RWPE2 (cell line): Measurements from ENCODE around the gene FASLG.

ENCODE experiments used
- ATAC-seq: fragments of 200-7000 bp; cut with Tn5 transposase; 3 replicates; pipeline ENCODE4 v1.9.1; 2021; ENCODE audit warnings: low read depth
- DNase-seq: peaks from one replicate; pipeline ENCODE4 v3.0.0-alpha.2; 2020; ENCODE audit warnings: low spot score
- H3K27ac ChIP-seq: fragments of 450-650 bp; 2 replicates; pipeline ENCODE4 v1.5.1; 2017; ENCODE audit warnings: mild to moderate bottlenecking; ENCODE audit not compliant: poor library complexity, severe bottlenecking
- H3K27me3 ChIP-seq: fragments of 250-450 bp; sonication (Bioruptor Pico); 2 replicates; pipeline ENCODE4 v1.5.1; 2021; ENCODE audit warnings: mild to moderate bottlenecking, moderate library complexity; ENCODE audit not compliant: insufficient read depth, poor library complexity, severe bottlenecking
- H3K36me3 ChIP-seq: fragments of 250-450 bp; sonication (Bioruptor Pico); 2 replicates; pipeline ENCODE4 v1.5.1; 2020; ENCODE audit warnings: low read depth, mild to moderate bottlenecking, moderate library complexity
- H3K4me1 ChIP-seq: fragments of 250-450 bp; sonication (Bioruptor Pico); 2 replicates; pipeline ENCODE4 v1.5.1; 2021; ENCODE audit warnings: mild to moderate bottlenecking, moderate library complexity; ENCODE audit not compliant: insufficient read depth, poor library complexity, severe bottlenecking
- H3K4me3 ChIP-seq: fragments of 250-450 bp; sonication (Bioruptor Pico); 2 replicates; pipeline ENCODE4 v1.5.1; 2021; ENCODE audit warnings: mild to moderate bottlenecking, moderate library complexity; ENCODE audit not compliant: severe bottlenecking
- H3K9me3 ChIP-seq: fragments of 250-450 bp; sonication (Bioruptor Pico); 2 replicates; pipeline ENCODE4 v1.5.1; 2021; ENCODE audit warnings: mild to moderate bottlenecking, moderate library complexity; ENCODE audit not compliant: severe bottlenecking
- TF ChIP-seq, protein P1 (sequence below): fragments of 450-650 bp; IDR thresholded peaks from one replicate; pipeline ENCODE4 v1.5.1; 2017; ENCODE audit warnings: mild to moderate bottlenecking, moderate library complexity; ENCODE audit not compliant: poor library complexity, severe bottlenecking

The FASLG gene

DNA sequence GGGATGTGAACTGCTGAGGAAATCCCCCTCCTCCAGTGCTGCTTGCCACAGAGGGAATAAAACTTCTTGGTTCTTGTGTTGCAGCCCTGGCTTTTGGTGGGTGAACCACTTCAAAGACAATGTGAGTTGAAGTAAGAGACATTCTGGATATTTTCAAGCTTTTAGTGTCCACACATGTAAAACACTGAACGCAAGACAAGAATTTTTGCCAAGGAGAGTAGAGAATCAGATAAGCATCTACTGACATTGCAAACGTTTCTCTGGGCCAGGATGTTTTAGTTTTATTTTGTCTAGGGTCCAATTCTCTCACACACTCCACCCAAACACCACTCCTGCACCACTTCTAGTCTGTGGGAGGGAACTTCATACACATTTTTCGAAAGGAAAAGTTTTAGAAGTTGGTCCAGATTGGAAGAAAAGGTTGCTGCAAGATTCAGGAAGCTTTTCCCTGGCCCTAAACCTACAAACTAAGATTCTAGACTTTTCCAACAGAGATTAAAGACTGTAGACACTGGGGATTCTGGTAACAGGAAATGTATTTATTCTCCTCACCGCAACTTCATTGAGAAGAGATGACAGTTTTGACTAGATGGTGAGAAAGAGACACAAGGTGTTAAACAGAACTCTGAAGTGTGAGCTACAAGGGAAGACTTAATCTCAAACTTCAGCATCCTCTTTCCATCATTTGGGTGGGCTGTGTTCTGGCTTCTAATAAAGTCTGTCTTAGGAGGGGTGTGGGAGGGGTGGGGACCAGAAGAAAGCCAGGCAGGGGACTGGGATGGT, 16.1 kb downstream of the FASLG start:
- TF ChIP-seq, protein P1, sequence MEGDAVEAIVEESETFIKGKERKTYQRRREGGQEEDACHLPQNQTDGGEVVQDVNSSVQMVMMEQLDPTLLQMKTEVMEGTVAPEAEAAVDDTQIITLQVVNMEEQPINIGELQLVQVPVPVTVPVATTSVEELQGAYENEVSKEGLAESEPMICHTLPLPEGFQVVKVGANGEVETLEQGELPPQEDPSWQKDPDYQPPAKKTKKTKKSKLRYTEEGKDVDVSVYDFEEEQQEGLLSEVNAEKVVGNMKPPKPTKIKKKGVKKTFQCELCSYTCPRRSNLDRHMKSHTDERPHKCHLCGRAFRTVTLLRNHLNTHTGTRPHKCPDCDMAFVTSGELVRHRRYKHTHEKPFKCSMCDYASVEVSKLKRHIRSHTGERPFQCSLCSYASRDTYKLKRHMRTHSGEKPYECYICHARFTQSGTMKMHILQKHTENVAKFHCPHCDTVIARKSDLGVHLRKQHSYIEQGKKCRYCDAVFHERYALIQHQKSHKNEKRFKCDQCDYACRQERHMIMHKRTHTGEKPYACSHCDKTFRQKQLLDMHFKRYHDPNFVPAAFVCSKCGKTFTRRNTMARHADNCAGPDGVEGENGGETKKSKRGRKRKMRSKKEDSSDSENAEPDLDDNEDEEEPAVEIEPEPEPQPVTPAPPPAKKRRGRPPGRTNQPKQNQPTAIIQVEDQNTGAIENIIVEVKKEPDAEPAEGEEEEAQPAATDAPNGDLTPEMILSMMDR = no peak
- no peaks in the 10 kb centered on the region for H3K9me3 ChIP-seq
- DNase-seq (no peak), ATAC-seq (no peak)
- H3K4me3 ChIP-seq = no peak overlapping the region
- H3K4me1 ChIP-seq = peaks cover 3% of the 10 kb centered on the region
- no peaks in the 10 kb centered on the region for H3K36me3 ChIP-seq
- no peak overlapping the region for H3K27ac ChIP-seq
- H3K27me3 ChIP-seq = no peaks in the 10 kb centered on the region

DNA sequence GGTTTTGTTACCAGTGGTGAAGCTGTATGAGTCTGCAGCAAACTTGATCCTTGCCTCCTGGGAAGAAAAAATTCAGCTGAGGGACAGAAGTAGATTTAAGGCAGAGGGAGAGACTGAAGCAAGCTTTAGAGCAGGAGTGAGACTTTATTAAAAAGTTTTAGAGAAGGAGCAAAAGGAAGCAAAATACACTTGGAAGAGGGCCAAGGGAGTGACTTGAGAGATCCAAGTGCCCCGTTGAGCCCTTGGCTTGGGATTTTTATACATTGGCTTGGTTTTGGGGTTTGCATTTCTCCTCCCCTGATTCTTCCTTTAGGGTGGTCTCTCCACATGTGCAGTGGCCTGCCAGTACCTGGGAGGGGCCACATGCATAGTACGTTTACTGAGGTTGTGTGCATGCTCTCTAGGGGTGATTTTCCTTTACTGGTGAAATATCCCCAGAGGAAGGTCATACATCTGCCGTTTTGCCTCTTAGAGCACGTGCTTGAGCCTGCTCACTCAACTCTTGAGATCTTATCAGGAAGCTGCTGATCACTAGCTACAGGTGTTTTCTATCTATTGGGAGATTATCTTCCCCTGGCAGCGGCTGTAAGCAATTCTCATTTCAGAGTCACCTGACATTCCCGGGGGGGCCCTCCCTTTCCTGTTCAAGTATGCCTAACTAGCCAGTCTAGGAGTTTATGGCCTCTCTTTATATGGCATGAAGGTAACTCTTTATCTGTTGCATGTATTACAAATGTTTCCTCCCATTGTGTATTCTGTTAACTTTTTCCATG, 20.3 kb downstream of the FASLG start:
- no peak for ATAC-seq
- Histone ChIP-seq H3K4me3 (no peak overlapping the region), H3K36me3 (no peaks in the 10 kb centered on the region)

DNA sequence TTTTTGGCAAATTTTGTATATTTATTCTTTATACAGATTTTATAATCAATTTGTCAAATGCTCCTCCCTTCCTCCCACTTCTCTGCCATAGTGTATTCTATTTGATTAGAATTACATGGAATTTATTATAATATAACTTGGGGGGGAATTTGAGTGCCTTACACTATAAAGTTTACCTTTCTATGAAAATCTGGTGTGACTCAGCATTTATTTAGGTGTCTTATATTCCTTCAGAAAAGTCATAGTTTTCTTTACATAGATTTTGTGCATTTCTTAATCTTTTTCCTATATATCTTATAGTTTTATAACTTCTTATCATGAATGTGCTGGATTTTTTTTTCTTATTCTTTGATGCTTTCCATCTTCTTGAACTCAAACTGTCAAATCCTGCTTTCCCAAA, 21.3 kb downstream of the FASLG start:
- H3K4me3 ChIP-seq = no peak overlapping the region
- no peaks in the 10 kb centered on the region for H3K27me3 ChIP-seq
- no peak overlapping the region for H3K27ac ChIP-seq
- DNase-seq = no peak
- TF ChIP-seq, protein P1 = no peak
- H3K9me3 ChIP-seq = no peaks in the 10 kb centered on the region
- ATAC-seq = no peak
- no peaks in the 10 kb centered on the region for H3K36me3 ChIP-seq
- no peaks in the 10 kb centered on the region for H3K4me1 ChIP-seq

More for the DNA sequence above, 20.3 kb downstream of the FASLG start:
- TF ChIP-seq, protein P1 = no peak
- no peaks in the 10 kb centered on the region for H3K4me1 ChIP-seq
- H3K9me3 ChIP-seq = no peaks in the 10 kb centered on the region
- no peak for DNase-seq
- H3K27me3 ChIP-seq = no peaks in the 10 kb centered on the region
- no peak overlapping the region for H3K27ac ChIP-seq

DNA sequence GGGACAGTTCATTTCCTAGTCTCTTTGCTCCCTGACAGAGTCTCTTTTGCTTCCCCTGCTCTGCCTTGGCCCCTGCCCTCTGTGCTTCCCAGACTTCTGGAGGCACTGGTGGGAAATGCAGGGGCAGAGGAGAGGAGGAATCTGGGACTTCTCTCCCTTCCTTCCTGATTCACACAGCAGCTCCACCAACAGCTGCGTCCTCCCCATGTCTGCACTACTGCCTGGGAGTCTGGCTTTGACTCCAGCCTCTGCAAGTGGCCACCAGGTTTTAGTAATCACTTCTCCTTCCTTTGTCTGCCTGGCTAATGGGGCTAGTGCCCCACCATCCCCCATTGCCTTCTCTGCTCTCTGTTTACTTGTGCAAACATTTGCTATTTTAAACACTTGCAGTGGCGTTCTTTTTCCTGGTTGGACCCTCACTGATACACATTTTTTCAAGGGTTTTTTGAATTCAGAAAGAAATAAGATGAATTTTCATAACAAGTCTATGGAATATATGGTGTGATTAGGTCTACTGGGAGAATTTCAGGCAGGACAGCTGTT, 21.9 kb downstream of the FASLG start:
- TF ChIP-seq, protein P1 = no peak
- DNase-seq = no peak
- no peaks in the 10 kb centered on the region for H3K36me3 ChIP-seq
- H3K27me3 ChIP-seq = no peaks in the 10 kb centered on the region
- H3K4me3 ChIP-seq = no peak overlapping the region
- no peak for ATAC-seq
- no peak overlapping the region for H3K27ac ChIP-seq
- no peaks in the 10 kb centered on the region for H3K4me1 ChIP-seq
- H3K9me3 ChIP-seq = no peaks in the 10 kb centered on the region

DNA sequence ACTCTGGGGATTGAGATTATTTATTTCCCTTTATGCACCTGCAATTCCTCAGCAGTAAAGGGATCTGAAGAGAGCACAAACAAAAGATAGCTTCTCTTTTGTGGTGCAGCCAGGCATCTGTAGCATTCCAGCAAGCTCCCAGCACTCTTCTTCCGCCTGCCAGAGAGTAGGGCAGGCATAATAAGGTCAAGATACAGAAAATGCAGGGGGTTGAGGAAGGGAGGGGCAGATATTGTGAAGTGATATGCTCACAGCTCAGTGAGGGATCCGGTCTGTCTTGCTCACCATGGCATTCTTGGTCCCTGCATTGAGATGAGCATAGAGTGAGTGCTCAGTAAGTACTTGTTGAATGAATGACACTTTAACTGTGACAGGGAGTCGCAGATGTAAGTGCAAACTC, 23.9 kb downstream of the FASLG start:
- Histone ChIP-seq H3K27ac (no peak overlapping the region), H3K4me1 (no peaks in the 10 kb centered on the region), H3K9me3 (no peaks in the 10 kb centered on the region), H3K27me3 (no peaks in the 10 kb centered on the region), H3K36me3 (no peaks in the 10 kb centered on the region), H3K4me3 (no peak overlapping the region)
- no peak for DNase-seq
- TF ChIP-seq, protein P1 = no peak
- no peak for ATAC-seq
